ENCODE results near the gene POC1B.
A peak's percentile ranks its signal among the peaks of the same experiment; 100 is the strongest.
"Not testable (repeated sequence)": the region's sequence is repeated elsewhere in the genome, so short reads cannot be mapped to it uniquely, and the experiment has no call there.

The POC1B gene

GRCh38 chr12:89468017-89468416, 57.8 kb downstream of the POC1B start:
- TF ChIP-seq CTCF (IDR thresholded peaks at IDR 0.05; ENCODE audit: insufficient read depth, missing control alignments): no peak
- no peak for FAIRE-seq
- no peak for DNase-seq (ENCODE audit: insufficient read length, low spot score)

- TF ChIP-seq CTCF (IDR thresholded peaks at IDR 0.05; ENCODE audit: insufficient read depth, missing control alignments): no peak
- DNase-seq (ENCODE audit: insufficient read length, low spot score) (no peak), FAIRE-seq (no peak)
Measured at GRCh38 chr12:89464974-89465592, 60.8 kb downstream of the POC1B start.

GRCh38 chr12:89461649-89462612, 63.9 kb downstream of the POC1B start:
- DNase-seq (ENCODE audit: insufficient read length, low spot score): no peak
- peak; percentile 66 for TF ChIP-seq CTCF (IDR thresholded peaks at IDR 0.05; ENCODE audit: insufficient read depth, missing control alignments)
- FAIRE-seq: peak; percentile 41

- TF ChIP-seq CTCF (IDR thresholded peaks at IDR 0.05; ENCODE audit: insufficient read depth, missing control alignments): no peak
- FAIRE-seq (no peak), DNase-seq (ENCODE audit: insufficient read length, low spot score) (no peak)
Measured at GRCh38 chr12:89461190-89461589, 64.7 kb downstream of the POC1B start.

GRCh38 chr12:89459279-89459678, 66.6 kb downstream of the POC1B start:
- DNase-seq (ENCODE audit: insufficient read length, low spot score); FAIRE-seq: not testable (repeated sequence)

GRCh38 chr12:89456565-89456964, 69.3 kb downstream of the POC1B start:
- no peak for DNase-seq (ENCODE audit: insufficient read length, low spot score)
- no peak for TF ChIP-seq CTCF (IDR thresholded peaks at IDR 0.05; ENCODE audit: insufficient read depth, missing control alignments)
- FAIRE-seq: no peak

- DNase-seq (ENCODE audit: insufficient read length, low spot score) (no peak), FAIRE-seq (no peak)
- TF ChIP-seq CTCF (IDR thresholded peaks at IDR 0.05; ENCODE audit: insufficient read depth, missing control alignments): no peak
Measured at GRCh38 chr12:89454080-89454848, 71.6 kb downstream of the POC1B start.
